ENCODE results near the gene ABCD2. TPM values are rescaled to one million over a fixed set of nuclear protein-coding genes. Genes with fewer than 3 reads are reported as not detected.

ABCD2 gene
- total and polyA plus RNA-seq, 2 of the 4 experiments (the other 2 are of a cell fraction): not detected

- no peak for DNase-seq
- H3K18ac ChIP-seq (ENCODE audit: low read depth, low read length): no peak overlapping the region
- H3K4me3 ChIP-seq (ENCODE audit: insufficient read depth, low read depth, low read length): no peak overlapping the region
- H2BK120ac ChIP-seq (ENCODE audit: low read depth, low read length): no peak overlapping the region
- no peak overlapping the region for H2AFZ ChIP-seq (replicated peaks; ENCODE audit: low read length, poor library complexity)
- no peak overlapping the region for H2BK20ac ChIP-seq (ENCODE audit: low read depth, low read length)
- H3K4me2 ChIP-seq (ENCODE audit: low read depth, low read length): no peak overlapping the region
- no peak overlapping the region for H3K27ac ChIP-seq (ENCODE audit: insufficient read depth, low read length)
- H4K5ac ChIP-seq (ENCODE audit: low read depth, low read length): no peak overlapping the region
- no peaks in the 10 kb centered on the region for H3K79me1 ChIP-seq (ENCODE audit: low read depth in 1 of 2, low read length in 2 of 2)
- WGBS, 2 experiments (ENCODE audit: extremely low coverage in 2 of 2, insufficient read length in 1 of 2): no CpG with 5 or more reads among the region's 1 CpG
- no peak overlapping the region for H4K8ac ChIP-seq (ENCODE audit: low read depth in 2 of 2, low read length in 2 of 2)
- no peaks in the 10 kb centered on the region for H3K27me3 ChIP-seq (ENCODE audit: control insufficient read depth, insufficient read depth, low read length)
- H3K9ac ChIP-seq (ENCODE audit: low read depth, low read length): no peak overlapping the region
- no peak overlapping the region for H4K91ac ChIP-seq (ENCODE audit: insufficient read depth, low read depth, low read length)
- dilution Hi-C loops (cut with HindIII; ENCODE audit: low sequenced_read_pairs, unreplicated experiment): no loop called here
- H2BK5ac ChIP-seq (ENCODE audit: low read depth, low read length, poor library complexity, severe bottlenecking): no peak overlapping the region
- no peaks in the 10 kb centered on the region for H4K20me1 ChIP-seq (ENCODE audit: insufficient read depth, low read length)
- H3K9me3 ChIP-seq (ENCODE audit: control insufficient read depth, insufficient read depth, low read length): no peaks in the 10 kb centered on the region
- H3K56ac ChIP-seq (ENCODE audit: extremely low read depth, insufficient read depth, low read length): no peak overlapping the region
- no peak overlapping the region for H3K23ac ChIP-seq (ENCODE audit: low read depth, low read length)
- TF ChIP-seq RAD21 (IDR thresholded peaks at IDR 0.05; ENCODE audit: low read length): no peak
- TF ChIP-seq, protein P1, sequence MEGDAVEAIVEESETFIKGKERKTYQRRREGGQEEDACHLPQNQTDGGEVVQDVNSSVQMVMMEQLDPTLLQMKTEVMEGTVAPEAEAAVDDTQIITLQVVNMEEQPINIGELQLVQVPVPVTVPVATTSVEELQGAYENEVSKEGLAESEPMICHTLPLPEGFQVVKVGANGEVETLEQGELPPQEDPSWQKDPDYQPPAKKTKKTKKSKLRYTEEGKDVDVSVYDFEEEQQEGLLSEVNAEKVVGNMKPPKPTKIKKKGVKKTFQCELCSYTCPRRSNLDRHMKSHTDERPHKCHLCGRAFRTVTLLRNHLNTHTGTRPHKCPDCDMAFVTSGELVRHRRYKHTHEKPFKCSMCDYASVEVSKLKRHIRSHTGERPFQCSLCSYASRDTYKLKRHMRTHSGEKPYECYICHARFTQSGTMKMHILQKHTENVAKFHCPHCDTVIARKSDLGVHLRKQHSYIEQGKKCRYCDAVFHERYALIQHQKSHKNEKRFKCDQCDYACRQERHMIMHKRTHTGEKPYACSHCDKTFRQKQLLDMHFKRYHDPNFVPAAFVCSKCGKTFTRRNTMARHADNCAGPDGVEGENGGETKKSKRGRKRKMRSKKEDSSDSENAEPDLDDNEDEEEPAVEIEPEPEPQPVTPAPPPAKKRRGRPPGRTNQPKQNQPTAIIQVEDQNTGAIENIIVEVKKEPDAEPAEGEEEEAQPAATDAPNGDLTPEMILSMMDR (conservative IDR thresholded peaks at IDR 0.05; ENCODE audit: low read depth, low read length): no peak
- no peaks in the 10 kb centered on the region for H3K4me1 ChIP-seq (ENCODE audit: control insufficient read depth, insufficient read depth, low read length)
- no peak overlapping the region for H2BK15ac ChIP-seq (ENCODE audit: low read depth, low read length)
- no peak overlapping the region for H2AK5ac ChIP-seq (ENCODE audit: low read depth, low read length)
- intact Hi-C loops (cut with micrococcal nuclease): no loop called here
- CTCF ChIA-PET: no interaction called here
- no TSS peak for BruUV-seq (replicated peaks)
- H3K14ac ChIP-seq (replicated peaks; ENCODE audit: low read depth, low read length): no peak overlapping the region
- no peak overlapping the region for H3K4ac ChIP-seq (ENCODE audit: low read depth, low read length)
- POLR2A ChIA-PET (ENCODE audit: unreplicated experiment): interaction anchor here (0.6 kb wide), 1 partner anchor 1573 kb away, joined by 8 read pairs; no protein-coding TSS in a partner anchor
- no peaks in the 10 kb centered on the region for H3K9me1 ChIP-seq (ENCODE audit: insufficient read depth, low read length)
- no peaks in the 10 kb centered on the region for H3K36me3 ChIP-seq (ENCODE audit: control insufficient read depth, insufficient read depth, low read length)
- ATAC-seq (ENCODE audit: low read depth): no peak
- H2AK9ac ChIP-seq (replicated peaks; ENCODE audit: low read depth, low read length, poor library complexity): no peak overlapping the region
- in situ Hi-C loops (cut with MboI; ENCODE audit: low sequenced_read_pairs): loop anchor here (25.0 kb wide), 1 partner anchor 306 kb away; no protein-coding TSS in a partner anchor
Observed at GRCh38 chr12:39617887-39618286, 1.7 kb downstream of the ABCD2 start.
